Retinal pigment epithelial cell (primary cell): ENCODE measurements around the gene TMEM82.

Experiments used
- DNase-seq: peaks from one replicate; pipeline ENCODE4 v3.0.0-alpha.2; 2010; ENCODE audit warnings: low read depth
- H3K4me3 ChIP-seq: 2 replicates; pipeline ENCODE4 v1.5.1; 2011; ENCODE audit warnings: mild to moderate bottlenecking, low read length, control low read depth, moderate library complexity
- CTCF ChIP-seq: conservative IDR thresholded peaks from 2 replicates; pipeline ENCODE4 v1.5.1; 2011; ENCODE audit warnings: low read depth, low read length, control low read depth, inconsistent platforms

The TMEM82 gene

GRCh38 chr1:15731735-15732685 is 10.3 kb upstream of the TMEM82 start:
- no peak for DNase-seq
- no peak for TF ChIP-seq CTCF
- no peak overlapping the region for H3K4me3 ChIP-seq

- no peak for DNase-seq
- TF ChIP-seq CTCF = no peak
- no peak overlapping the region for H3K4me3 ChIP-seq
These were observed 9.6 kb upstream of the TMEM82 start for GRCh38 chr1:15732686-15733081.

- no peak for TF ChIP-seq CTCF
- no peak overlapping the region for H3K4me3 ChIP-seq
- DNase-seq = no peak
These were observed 9.0 kb upstream of the TMEM82 start for GRCh38 chr1:15733218-15733725.

- DNase-seq = no peak
- no peak for TF ChIP-seq CTCF
- H3K4me3 ChIP-seq = no peak overlapping the region
These were observed 8.5 kb upstream of the TMEM82 start for GRCh38 chr1:15733726-15734226.

- no peak overlapping the region for H3K4me3 ChIP-seq
- TF ChIP-seq CTCF = no peak
- no peak for DNase-seq
These were observed 8.0 kb upstream of the TMEM82 start for GRCh38 chr1:15734296-15734695.

GRCh38 chr1:15734901-15735300 is 7.4 kb upstream of the TMEM82 start:
- TF ChIP-seq CTCF = no peak
- no peak overlapping the region for H3K4me3 ChIP-seq
- no peak for DNase-seq
